Progenitor cell of endocrine pancreas (in vitro differentiated cells): ENCODE measurements around the gene NPAP1. TPM values are rescaled to one million over a fixed set of nuclear protein-coding genes. Genes with fewer than 3 reads are reported as not detected.
"Not testable (repeated sequence)": the region's sequence is repeated elsewhere in the genome, so short reads cannot be mapped to it uniquely, and the experiment has no call there.

Source experiments
- DNase-seq: peaks from one replicate; pipeline ENCODE4 v3.0.0; 2021; ENCODE audit warnings: low spot score; ENCODE audit not compliant: unreplicated experiment
- H3K27ac Mint-ChIP-seq: 2 replicates; pipeline ENCODE4 v1.8.0; 2021; ENCODE audit warnings: mild to moderate bottlenecking, moderate library complexity, mixed read lengths
- H3K27me3 Mint-ChIP-seq: 2 replicates; pipeline ENCODE4 v1.8.0; 2021; ENCODE audit warnings: mixed read lengths
- H3K36me3 Mint-ChIP-seq: 2 replicates; pipeline ENCODE4 v1.8.0; 2022; ENCODE audit warnings: mixed read lengths; ENCODE audit not compliant: insufficient read depth
- H3K4me1 Mint-ChIP-seq: 2 replicates; pipeline ENCODE4 v1.8.0; 2021; ENCODE audit warnings: low read depth, mixed read lengths
- H3K4me3 Mint-ChIP-seq: 2 replicates; pipeline ENCODE4 v1.8.0; 2021; ENCODE audit warnings: low read depth, mild to moderate bottlenecking, moderate library complexity, mixed read lengths
- H3K9me3 Mint-ChIP-seq: 2 replicates; pipeline ENCODE4 v1.8.0; 2021; ENCODE audit warnings: low read depth, mixed read lengths
- total RNA-seq: library from RNA; stranded (reverse); gene quantifications from 2 replicates; pipeline ENCODE4 v1.2.1, GENCODE V29; 2021
- TF ChIP-seq, protein P1 (sequence below): fragments of 200-600 bp; sonication (generic); IDR thresholded peaks from one replicate; pipeline ENCODE4 v1.5.0; 2021; ENCODE audit warnings: antibody characterized with exemption, mild to moderate bottlenecking; ENCODE audit not compliant: unreplicated experiment

NPAP1 gene
- total RNA-seq, 1 donor from 2014 or later, result 0.65 TPM

DNA sequence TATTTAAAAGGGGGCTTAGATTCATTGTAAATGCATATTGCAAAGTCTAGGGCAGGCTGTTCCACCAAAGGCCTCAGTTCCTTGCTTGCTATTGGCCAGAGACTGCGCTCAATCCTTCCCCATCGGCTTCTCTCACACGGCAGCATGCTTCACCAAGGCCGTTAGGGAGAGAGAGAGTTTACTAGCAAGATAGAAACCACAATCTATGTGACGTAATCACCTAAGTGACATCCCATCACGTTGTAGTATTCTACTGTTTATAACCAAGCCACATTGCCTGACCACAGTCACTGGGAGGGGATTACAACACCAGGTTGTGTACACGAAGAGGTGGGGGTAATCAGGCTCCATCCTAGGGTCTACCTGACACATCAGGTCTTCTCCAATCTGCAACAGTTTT is 16.0 kb upstream of the NPAP1 start:
- Mint-ChIP-seq H3K27ac (no peak overlapping the region), H3K36me3 (peaks cover 1% of the 10 kb centered on the region), H3K27me3 (no peaks in the 10 kb centered on the region), H3K9me3 (peaks cover 37% of the 10 kb centered on the region), H3K4me1 (peaks cover 1% of the 10 kb centered on the region), H3K4me3 (no peak overlapping the region)
- TF ChIP-seq, protein P1, sequence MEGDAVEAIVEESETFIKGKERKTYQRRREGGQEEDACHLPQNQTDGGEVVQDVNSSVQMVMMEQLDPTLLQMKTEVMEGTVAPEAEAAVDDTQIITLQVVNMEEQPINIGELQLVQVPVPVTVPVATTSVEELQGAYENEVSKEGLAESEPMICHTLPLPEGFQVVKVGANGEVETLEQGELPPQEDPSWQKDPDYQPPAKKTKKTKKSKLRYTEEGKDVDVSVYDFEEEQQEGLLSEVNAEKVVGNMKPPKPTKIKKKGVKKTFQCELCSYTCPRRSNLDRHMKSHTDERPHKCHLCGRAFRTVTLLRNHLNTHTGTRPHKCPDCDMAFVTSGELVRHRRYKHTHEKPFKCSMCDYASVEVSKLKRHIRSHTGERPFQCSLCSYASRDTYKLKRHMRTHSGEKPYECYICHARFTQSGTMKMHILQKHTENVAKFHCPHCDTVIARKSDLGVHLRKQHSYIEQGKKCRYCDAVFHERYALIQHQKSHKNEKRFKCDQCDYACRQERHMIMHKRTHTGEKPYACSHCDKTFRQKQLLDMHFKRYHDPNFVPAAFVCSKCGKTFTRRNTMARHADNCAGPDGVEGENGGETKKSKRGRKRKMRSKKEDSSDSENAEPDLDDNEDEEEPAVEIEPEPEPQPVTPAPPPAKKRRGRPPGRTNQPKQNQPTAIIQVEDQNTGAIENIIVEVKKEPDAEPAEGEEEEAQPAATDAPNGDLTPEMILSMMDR, result no peak
- DNase-seq, result no peak

DNA sequence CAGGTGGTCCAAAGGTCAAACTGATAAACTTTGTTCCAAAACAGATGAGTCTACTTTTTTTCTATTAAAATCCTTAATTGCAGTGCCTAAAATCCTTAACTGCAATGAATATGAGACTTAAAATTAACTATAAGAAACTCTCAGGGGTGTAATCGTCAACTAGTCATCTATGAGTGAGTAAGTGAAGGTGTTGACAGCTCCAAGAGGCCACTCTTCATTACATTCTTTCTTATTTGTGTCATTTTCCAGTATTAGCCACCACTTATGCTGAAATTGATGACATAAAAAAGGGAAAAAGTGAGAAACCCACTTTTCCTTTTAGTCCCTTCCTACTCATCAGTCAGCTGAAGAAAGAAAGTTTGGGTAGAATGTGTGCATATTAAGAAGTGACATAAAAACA is 12.6 kb upstream of the NPAP1 start:
- H3K36me3 Mint-ChIP-seq, result peaks cover 1% of the 10 kb centered on the region
- TF ChIP-seq, protein P1, result no peak
- peaks cover 30% of the 10 kb centered on the region for H3K9me3 Mint-ChIP-seq
- H3K4me1 Mint-ChIP-seq, result peaks cover 1% of the 10 kb centered on the region
- H3K27ac Mint-ChIP-seq, result no peak overlapping the region
- no peak overlapping the region for H3K4me3 Mint-ChIP-seq
- H3K27me3 Mint-ChIP-seq, result no peaks in the 10 kb centered on the region
- no peak for DNase-seq

DNA sequence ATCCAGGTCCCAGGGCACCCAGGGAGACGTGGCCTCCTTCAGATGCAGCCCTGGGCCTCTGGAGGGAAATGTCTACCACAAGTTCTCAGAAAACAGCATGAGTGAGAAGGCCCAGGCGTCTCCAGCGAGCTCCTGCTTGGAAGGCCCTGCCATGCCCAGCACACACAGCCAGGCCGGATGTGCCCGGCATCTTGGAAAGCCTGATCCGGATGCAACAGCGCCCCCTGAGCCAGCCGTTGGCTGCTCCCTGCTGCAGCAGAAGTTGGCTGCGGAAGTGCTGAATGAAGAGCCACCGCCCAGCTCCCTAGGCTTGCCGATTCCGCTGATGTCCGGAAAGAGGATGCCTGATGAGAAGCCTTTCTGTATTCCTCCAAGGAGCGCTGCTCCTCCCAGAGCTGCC is 856 bp downstream of the NPAP1 start:
- Mint-ChIP-seq H3K4me3 (no peak overlapping the region), H3K27me3 (no peaks in the 10 kb centered on the region), H3K36me3 (peaks cover 2% of the 10 kb centered on the region), H3K27ac (no peak overlapping the region), H3K4me1 (no peaks in the 10 kb centered on the region), H3K9me3 (peaks cover 16% of the 10 kb centered on the region)
- TF ChIP-seq, protein P1, result no peak
- DNase-seq, result no peak

DNA sequence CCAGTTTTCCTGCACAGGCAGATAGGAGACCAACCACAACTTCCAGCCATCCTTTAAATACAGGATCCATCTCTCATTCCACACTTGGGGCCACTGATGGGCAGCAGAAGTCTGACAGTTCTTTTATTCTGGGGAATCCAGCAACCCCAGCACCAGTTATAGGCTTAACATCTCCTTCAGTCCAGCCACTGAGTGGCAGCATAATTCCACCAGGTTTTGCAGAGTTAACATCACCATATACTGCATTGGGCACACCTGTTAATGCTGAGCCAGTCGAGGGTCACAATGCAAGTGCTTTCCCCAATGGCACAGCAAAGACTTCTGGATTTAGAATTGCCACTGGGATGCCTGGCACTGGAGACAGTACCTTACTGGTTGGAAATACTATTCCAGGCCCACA is 2.9 kb downstream of the NPAP1 start:
- Mint-ChIP-seq H3K27ac (no peak overlapping the region), H3K4me1 (no peaks in the 10 kb centered on the region), H3K27me3 (no peaks in the 10 kb centered on the region), H3K9me3 (peaks cover 19% of the 10 kb centered on the region), H3K36me3 (peaks cover 2% of the 10 kb centered on the region), H3K4me3 (no peak overlapping the region)
- DNase-seq, result no peak
- TF ChIP-seq, protein P1, result no peak

- no peak for DNase-seq
- H3K27ac Mint-ChIP-seq, result no peak overlapping the region
- H3K4me1 Mint-ChIP-seq, result peaks cover 6% of the 10 kb centered on the region
- peaks cover under 1% of the 10 kb centered on the region for H3K36me3 Mint-ChIP-seq
- H3K9me3 Mint-ChIP-seq, result peaks cover 31% of the 10 kb centered on the region
- no peaks in the 10 kb centered on the region for H3K27me3 Mint-ChIP-seq
- H3K4me3 Mint-ChIP-seq, result no peak overlapping the region
- TF ChIP-seq, protein P1, result no peak
These were observed 6.4 kb downstream of the NPAP1 start for GRCh38 chr15:24682002-24682401.

DNA sequence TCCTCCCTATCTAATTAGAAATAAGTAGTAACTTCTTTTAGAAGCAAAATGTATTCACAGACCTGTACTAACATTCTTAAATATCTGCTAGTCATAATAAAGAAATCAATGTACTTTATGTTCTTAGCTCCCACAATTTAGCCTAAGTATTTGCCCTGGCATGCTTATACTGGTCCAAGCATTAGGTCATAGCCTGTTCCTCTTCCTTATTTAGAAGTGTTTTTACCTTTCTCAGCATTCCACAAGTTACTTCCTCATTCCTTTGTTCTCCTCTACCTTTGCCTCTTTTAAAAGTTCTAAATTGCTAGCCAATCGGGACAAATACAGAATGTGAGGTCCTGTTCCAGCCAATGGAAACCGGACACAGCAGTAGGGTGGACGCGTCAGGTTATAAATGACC is 7.3 kb downstream of the NPAP1 start:
- not testable (repeated sequence) for H3K27me3 Mint-ChIP-seq, H3K4me1 Mint-ChIP-seq, DNase-seq, H3K27ac Mint-ChIP-seq, H3K4me3 Mint-ChIP-seq, H3K36me3 Mint-ChIP-seq
- H3K9me3 Mint-ChIP-seq, result peaks cover 22% of the 10 kb centered on the region
